Activated CD4-positive, alpha-beta T cell treated with anti-CD3 and anti-CD28 coated beads, Interleukin-2, amount 10 ng/mL, durations not matched to agents 7 days and 5 days (primary cell): ENCODE results near the gene RAPH1. TPM values are rescaled to one million over a fixed set of nuclear protein-coding genes. Genes with fewer than 3 reads are reported as not detected.
"Not testable (repeated sequence)": the region's sequence is repeated elsewhere in the genome, so short reads cannot be mapped to it uniquely, and the experiment has no call there.

ENCODE experiments used
- CTCF ChIA-PET: fragments of 350-600 bp; sonication (Branson Sonifier 250); formaldehyde crosslinking; loops from one replicate; lab custom pipeline; 2021; ENCODE audit warnings: antibody characterized with exemption; lab: Charles Lee
- POLR2A ChIA-PET: fragments of 350-600 bp; sonication (Branson Sonifier 250); formaldehyde crosslinking; loops from one replicate; lab custom pipeline; 2021; ENCODE audit warnings: antibody characterized with exemption; lab: Charles Lee
- DNase-seq: peaks from one replicate; pipeline ENCODE4 v3.0.0-alpha.2; 2020
- H3K27ac Mint-ChIP-seq: one replicate; pipeline ENCODE4 v1.8.0; 2021; ENCODE audit warnings: mild to moderate bottlenecking, moderate library complexity, mixed read lengths
- H3K27me3 Mint-ChIP-seq: one replicate; pipeline ENCODE4 v1.8.0; 2021; ENCODE audit warnings: mixed read lengths
- H3K36me3 Mint-ChIP-seq: one replicate; pipeline ENCODE4 v1.8.0; 2021; ENCODE audit warnings: low read depth, mixed read lengths
- H3K4me1 Mint-ChIP-seq: one replicate; pipeline ENCODE4 v1.8.0; 2021; ENCODE audit warnings: mixed read lengths
- H3K4me3 Mint-ChIP-seq: one replicate; pipeline ENCODE4 v1.8.0; 2021; ENCODE audit warnings: mild to moderate bottlenecking, moderate library complexity, mixed read lengths
- H3K9me3 Mint-ChIP-seq: one replicate; pipeline ENCODE4 v1.8.0; 2021; ENCODE audit warnings: mixed read lengths
- total RNA-seq, 2 experiments: library from RNA; stranded (reverse); gene quantifications; one replicate each; pipeline ENCODE4 v1.2.3, GENCODE V29; 2021

RAPH1 gene
- total RNA-seq, 2 experiments from 2014 or later = 1.7 to 2.1 TPM

DNA sequence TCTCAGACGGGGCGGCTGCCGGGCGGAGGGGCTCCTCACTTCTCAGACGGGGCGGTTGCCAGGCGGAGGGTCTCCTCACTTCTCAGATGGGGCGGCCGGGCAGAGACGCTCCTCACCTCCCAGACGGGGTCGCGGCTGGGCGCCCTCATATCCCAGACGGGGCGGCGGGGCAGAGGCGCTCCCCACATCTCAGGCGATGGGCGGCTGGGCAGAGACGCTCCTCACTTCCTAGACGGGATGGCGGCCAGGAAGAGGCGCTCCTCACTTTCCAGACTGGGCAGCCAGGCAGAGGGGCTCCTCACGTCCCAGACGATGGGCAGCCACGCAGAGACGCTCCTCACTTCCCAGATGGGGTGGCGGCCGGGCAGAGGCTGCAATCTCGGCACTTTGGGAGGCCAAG, 162.4 kb downstream of the RAPH1 start:
- H3K9me3 Mint-ChIP-seq, H3K4me3 Mint-ChIP-seq, POLR2A ChIA-PET, H3K27ac Mint-ChIP-seq, H3K27me3 Mint-ChIP-seq, DNase-seq, H3K36me3 Mint-ChIP-seq, CTCF ChIA-PET, H3K4me1 Mint-ChIP-seq: not testable (repeated sequence)

DNA sequence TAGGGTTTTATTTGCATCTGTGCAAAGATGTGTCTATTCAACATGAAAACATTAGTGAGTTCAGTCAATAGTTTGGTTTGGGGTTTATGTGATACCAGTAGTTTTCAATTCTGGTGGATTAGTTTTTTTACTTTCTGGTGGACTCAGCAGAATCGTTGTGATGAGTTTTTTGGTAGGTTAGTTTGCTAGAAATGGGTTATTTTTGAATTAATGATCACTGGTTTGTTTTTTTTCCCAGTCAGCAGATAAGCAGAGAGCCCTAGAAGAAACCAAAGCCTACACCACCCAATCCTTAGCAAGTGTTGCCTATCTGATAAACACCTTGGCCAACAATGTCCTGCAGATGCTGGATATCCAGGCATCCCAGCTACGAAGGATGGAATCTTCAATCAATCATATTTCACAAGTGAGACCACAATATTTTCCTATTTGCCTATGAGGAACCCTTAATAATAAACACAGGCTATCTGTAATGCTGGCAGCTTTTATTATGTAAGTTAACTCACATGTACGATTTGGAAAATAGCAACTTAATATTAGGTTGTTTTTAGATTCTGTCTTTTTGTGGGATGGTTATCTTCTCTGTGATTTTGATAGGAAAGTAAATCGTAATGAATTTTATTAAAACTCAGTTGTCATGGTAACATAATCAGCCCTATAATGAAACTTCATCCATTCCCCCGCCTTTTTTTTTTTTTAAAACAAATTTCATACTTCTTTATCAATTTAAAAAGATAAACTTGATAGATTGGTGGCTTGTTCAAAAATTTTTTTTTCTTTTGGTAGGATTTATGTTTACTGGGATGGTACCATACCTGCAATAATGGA, 168.2 kb downstream of the RAPH1 start:
- H3K4me3 Mint-ChIP-seq = no peak overlapping the region
- no peak overlapping the region for H3K27ac Mint-ChIP-seq
- H3K36me3 Mint-ChIP-seq = peaks cover 2% of the 10 kb centered on the region
- DNase-seq = no peak
- H3K9me3 Mint-ChIP-seq = no peaks in the 10 kb centered on the region
- POLR2A ChIA-PET = no interaction called here
- H3K4me1 Mint-ChIP-seq = no peaks in the 10 kb centered on the region
- no peaks in the 10 kb centered on the region for H3K27me3 Mint-ChIP-seq
- CTCF ChIA-PET = no interaction called here

DNA sequence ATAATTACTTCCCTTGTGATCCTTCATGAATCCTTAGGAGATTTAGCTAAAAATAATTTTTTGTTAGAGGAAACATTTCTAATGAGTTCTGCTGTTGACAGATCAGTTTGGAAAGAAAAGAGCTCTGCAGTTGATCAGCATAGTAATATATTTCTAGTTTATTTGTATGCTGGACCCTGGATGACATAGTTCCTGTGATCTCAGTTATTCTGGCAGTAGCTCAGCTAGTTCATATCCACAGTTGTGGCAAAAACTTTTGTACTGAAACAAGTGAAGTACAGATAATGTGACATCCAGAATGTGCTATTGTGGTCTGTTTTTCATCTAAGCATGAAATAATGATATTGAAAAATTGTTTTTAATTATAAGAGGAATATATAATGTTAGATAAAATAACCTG, 173.2 kb downstream of the RAPH1 start:
- POLR2A ChIA-PET = no interaction called here
- Mint-ChIP-seq H3K36me3 (peaks cover 7% of the 10 kb centered on the region), H3K9me3 (no peaks in the 10 kb centered on the region), H3K27ac (no peak overlapping the region), H3K27me3 (no peaks in the 10 kb centered on the region), H3K4me1 (no peaks in the 10 kb centered on the region), H3K4me3 (no peak overlapping the region)
- no peak for DNase-seq
- CTCF ChIA-PET = interaction anchor here (0.6 kb wide), 1 partner anchor 292 kb away, joined by 3 read pairs; no protein-coding TSS in a partner anchor

DNA sequence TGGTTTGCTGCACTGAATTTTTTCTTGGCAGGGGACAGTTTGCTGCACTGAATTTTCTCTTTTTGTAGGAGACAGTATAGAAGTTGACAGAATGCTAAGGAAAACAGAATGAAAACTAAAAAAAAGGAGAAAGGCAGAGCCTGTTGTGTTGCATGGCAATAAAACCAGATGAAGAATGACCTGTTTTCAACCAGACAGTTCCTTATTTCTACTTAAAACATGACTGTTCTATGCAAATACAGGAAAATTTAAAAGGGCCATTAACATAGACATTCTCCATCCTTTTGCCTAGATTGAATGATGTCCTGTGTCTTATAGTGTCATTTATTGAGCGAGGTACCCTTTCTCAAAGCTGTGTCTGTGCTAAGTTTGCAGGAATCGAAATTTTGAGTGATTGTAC, 173.6 kb downstream of the RAPH1 start:
- ChIA-PET POLR2A (no interaction called here), CTCF (interaction anchor here (0.6 kb wide), 1 partner anchor 293 kb away, joined by 3 read pairs; no protein-coding TSS in a partner anchor)
- Mint-ChIP-seq H3K9me3 (no peaks in the 10 kb centered on the region), H3K36me3 (peaks cover 7% of the 10 kb centered on the region), H3K4me1 (no peaks in the 10 kb centered on the region), H3K4me3 (no peak overlapping the region), H3K27me3 (no peaks in the 10 kb centered on the region), H3K27ac (no peak overlapping the region)
- no peak for DNase-seq

DNA sequence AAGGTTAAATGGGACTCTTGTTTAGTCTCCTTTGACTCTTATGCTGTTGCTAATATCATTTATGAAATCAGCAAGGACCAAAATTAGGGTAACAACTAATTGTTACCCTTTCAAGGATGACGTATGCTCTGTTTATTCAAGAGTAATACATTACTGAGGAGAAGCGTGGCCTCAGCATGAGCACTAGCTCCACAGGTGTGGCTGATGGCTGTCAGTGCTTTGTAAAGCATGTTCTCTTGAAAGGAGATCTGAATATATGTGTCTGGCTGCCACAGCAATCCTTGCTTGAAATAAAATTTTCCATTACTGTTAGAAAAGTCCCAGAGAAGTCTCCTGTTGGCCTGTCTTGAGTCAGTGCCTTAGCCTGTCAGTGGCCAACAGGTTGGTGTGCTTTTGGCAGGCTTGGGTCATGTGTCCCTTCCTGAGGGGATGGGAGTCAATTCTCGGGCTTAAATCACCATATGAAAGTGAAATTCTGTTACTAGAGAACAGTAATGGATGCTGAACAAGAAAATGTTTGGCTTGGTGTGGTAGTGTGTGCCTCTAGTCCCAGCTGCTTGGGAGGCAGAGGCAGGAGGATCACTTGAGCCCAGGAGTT, 174.2 kb downstream of the RAPH1 start:
- no peaks in the 10 kb centered on the region for H3K4me1 Mint-ChIP-seq
- no peaks in the 10 kb centered on the region for H3K9me3 Mint-ChIP-seq
- no peak for DNase-seq
- no peak overlapping the region for H3K4me3 Mint-ChIP-seq
- H3K27ac Mint-ChIP-seq = no peak overlapping the region
- POLR2A ChIA-PET = no interaction called here
- CTCF ChIA-PET = no interaction called here
- no peaks in the 10 kb centered on the region for H3K27me3 Mint-ChIP-seq
- peaks cover 7% of the 10 kb centered on the region for H3K36me3 Mint-ChIP-seq

DNA sequence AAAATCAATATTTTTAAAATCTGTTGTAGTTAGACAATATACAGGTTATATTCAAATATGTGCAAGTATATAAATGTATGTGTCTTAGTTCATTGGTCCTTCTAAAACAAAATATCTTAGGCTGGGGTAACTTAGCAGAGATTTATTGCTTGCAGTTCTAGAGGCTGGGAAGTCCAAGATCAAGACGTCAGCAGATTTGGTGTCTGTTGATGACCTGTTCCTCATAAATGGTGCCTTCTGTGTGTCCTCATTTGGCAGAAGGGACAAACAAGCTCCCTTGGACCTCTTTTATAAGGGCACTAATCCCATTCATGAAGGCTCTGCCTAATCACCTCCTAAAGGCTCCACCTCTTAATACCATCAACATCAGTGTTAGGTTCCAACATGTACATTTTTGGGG, 175.7 kb downstream of the RAPH1 start:
- H3K4me3 Mint-ChIP-seq = no peak overlapping the region
- POLR2A ChIA-PET = no interaction called here
- H3K27ac Mint-ChIP-seq = no peak overlapping the region
- H3K4me1 Mint-ChIP-seq = no peaks in the 10 kb centered on the region
- peaks cover 7% of the 10 kb centered on the region for H3K36me3 Mint-ChIP-seq
- no peaks in the 10 kb centered on the region for H3K27me3 Mint-ChIP-seq
- CTCF ChIA-PET = no interaction called here
- H3K9me3 Mint-ChIP-seq = no peaks in the 10 kb centered on the region
- no peak for DNase-seq

DNA sequence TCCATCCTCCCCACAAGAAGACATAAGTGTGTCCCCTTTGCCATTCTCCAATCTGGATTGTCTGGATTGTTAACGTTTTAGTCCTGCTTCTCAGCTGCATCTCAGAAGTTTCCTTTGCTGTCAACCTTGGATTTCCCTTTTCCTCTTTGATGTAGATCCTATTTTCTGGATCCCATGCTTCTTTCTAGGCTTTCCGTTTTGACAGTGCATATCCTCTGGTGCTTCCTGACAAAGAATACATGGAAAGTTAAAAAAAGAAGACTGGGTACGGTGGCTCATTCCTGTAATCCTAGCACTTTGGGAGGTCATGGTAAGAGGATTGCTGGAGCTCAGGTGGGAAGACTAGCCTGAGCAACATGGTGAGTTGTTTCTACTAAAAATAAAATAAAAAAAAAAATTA, 180.1 kb downstream of the RAPH1 start:
- H3K27ac Mint-ChIP-seq = no peak overlapping the region
- H3K27me3 Mint-ChIP-seq = no peaks in the 10 kb centered on the region
- H3K9me3 Mint-ChIP-seq = no peaks in the 10 kb centered on the region
- ChIA-PET CTCF (interaction anchor here (0.7 kb wide), 1 partner anchor 459 kb away, joined by 3 read pairs; no protein-coding TSS in a partner anchor), POLR2A (no interaction called here)
- H3K4me1 Mint-ChIP-seq = no peaks in the 10 kb centered on the region
- no peak for DNase-seq
- no peak overlapping the region for H3K4me3 Mint-ChIP-seq
- peaks cover 7% of the 10 kb centered on the region for H3K36me3 Mint-ChIP-seq

DNA sequence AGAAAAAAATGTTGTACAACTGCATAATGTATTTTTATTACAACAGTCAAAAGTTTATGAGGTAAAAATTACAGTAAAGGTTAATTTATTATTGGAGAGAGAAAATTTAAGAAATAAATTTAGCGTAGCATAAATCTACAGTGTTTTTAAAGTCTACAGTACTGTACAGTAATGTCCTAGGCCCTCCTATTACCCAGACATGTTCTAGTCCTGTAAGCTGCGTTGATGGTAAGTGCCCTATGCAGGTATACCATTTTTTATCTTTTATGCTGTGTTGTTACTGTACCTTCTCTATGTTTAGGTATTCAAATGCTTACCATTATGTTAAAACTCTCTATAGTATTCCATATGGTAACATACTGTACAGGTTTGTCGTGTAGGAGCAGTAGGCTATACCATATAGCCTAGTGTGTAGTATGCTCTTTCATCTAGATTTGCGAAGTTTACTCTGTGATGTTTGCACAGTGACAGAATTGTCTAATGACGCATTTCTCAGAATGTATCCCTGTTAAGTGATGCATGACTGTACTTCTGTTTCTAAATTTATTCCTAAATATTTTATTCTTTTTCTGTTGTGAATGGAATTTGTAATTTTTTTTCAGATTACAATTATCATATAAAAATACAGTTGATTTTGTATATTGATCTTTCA, 182.4 kb downstream of the RAPH1 start:
- Mint-ChIP-seq H3K9me3 (no peaks in the 10 kb centered on the region), H3K27me3 (no peaks in the 10 kb centered on the region), H3K4me3 (no peak overlapping the region), H3K27ac (no peak overlapping the region), H3K4me1 (no peaks in the 10 kb centered on the region), H3K36me3 (no peaks in the 10 kb centered on the region)
- DNase-seq = no peak
- ChIA-PET CTCF (no interaction called here), POLR2A (no interaction called here)

DNA sequence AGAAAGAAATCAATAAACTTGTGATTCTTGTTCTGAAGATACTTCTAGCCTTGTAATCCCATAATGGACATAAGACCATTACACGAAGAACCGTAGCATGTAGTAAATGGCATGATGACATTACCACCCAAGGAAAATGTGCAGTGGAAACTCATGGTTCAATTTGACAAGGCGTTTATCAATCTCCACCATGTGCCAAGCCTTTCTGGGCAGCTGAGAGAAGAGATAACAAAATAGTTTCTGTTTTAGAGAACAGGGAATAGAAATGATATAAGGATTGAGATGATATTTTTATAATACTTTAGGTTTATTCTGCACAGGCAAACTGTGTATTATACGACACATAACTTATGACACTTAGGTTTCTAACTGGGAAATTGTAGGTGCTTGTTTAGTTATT, 187.7 kb downstream of the RAPH1 start:
- Mint-ChIP-seq H3K27ac (no peak overlapping the region), H3K27me3 (no peaks in the 10 kb centered on the region), H3K9me3 (no peaks in the 10 kb centered on the region), H3K36me3 (peaks cover 7% of the 10 kb centered on the region), H3K4me1 (no peaks in the 10 kb centered on the region), H3K4me3 (no peak overlapping the region)
- CTCF ChIA-PET = interaction anchor here (1.1 kb wide), 1 partner anchor 37 kb away, joined by 4 read pairs; no protein-coding TSS in a partner anchor
- POLR2A ChIA-PET = no interaction called here
- no peak for DNase-seq

DNA sequence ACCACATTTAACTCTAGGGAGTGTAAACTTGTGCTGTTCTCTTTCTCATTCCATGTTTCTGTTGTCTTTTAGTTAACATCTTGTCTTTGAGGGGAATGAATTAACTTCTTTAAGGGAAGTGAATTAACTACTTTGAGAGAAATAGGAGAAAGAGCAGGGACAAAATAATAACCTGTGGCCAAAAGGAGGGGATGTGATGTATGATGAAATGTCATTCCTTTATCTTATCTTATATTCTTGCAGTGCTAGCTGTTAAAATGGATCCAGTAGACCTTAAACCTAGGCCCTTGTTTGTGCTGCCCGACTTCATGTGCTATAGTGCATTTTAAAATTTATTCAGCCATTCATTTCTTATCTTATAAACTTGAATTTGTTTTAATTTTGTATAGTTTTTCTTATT, 188.5 kb downstream of the RAPH1 start:
- ChIA-PET POLR2A (interaction anchor here (0.6 kb wide), 1 partner anchor 273 kb away, joined by 4 read pairs; no protein-coding TSS in a partner anchor), CTCF (interaction anchor here (1.0 to 1.4 kb wide), 3 partner anchors 10 to 38 kb away, joined by 3 to 4 read pairs (median 3); no protein-coding TSS in a partner anchor)
- no peaks in the 10 kb centered on the region for H3K27me3 Mint-ChIP-seq

DNA sequence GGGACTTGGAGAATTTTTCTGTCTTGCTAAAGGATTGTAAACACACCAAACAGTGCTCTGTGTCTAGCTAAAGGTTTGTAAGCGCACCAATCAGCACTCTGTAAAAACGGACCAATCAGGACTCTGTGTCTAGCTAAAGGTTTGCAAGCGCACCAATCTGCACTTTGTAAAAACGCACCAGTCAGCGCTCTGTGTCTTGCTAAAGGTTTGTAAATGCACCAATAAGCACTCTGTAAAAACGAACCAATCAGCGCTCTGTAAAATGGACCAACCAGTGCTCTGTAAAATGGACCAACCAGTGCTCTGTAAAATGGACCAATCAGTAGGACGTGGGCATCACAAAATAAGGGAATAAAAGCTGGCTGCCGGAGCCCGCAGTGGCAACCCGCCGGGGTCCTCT, 190.4 kb downstream of the RAPH1 start:
- no peaks in the 10 kb centered on the region for H3K4me1 Mint-ChIP-seq
- no peaks in the 10 kb centered on the region for H3K9me3 Mint-ChIP-seq
- H3K27me3 Mint-ChIP-seq = no peaks in the 10 kb centered on the region
- POLR2A ChIA-PET = no interaction called here
- CTCF ChIA-PET = interaction anchor here (1.1 kb wide), 1 partner anchor 16 kb away, joined by 4 read pairs; the partner anchor contains the start of gene ABI2
- H3K27ac Mint-ChIP-seq = no peak overlapping the region
- no peak for DNase-seq
- peaks cover 7% of the 10 kb centered on the region for H3K36me3 Mint-ChIP-seq
- H3K4me3 Mint-ChIP-seq = no peak overlapping the region

More for the DNA sequence above, 188.5 kb downstream of the RAPH1 start:
- no peaks in the 10 kb centered on the region for H3K4me1 Mint-ChIP-seq
- H3K27ac Mint-ChIP-seq = no peak overlapping the region
- H3K9me3 Mint-ChIP-seq = no peaks in the 10 kb centered on the region
- no peak overlapping the region for H3K4me3 Mint-ChIP-seq
- no peak for DNase-seq
- peaks cover 7% of the 10 kb centered on the region for H3K36me3 Mint-ChIP-seq
